22Rv1 (cell line): ENCODE results near the gene MAP4.

ENCODE experiments used
- ZFX ChIP-seq: fragments of 450-650 bp; IDR thresholded peaks from 2 replicates; pipeline ENCODE4 v1.6.1; 2017; ENCODE audit warnings: antibody characterized with exemption, borderline replicate concordance
- TF ChIP-seq, protein P1 (sequence below): fragments of 450-650 bp; IDR thresholded peaks from 2 replicates; pipeline ENCODE4 v1.5.1; 2017; ENCODE audit warnings: mild to moderate bottlenecking

- TF ChIP-seq, protein P1, sequence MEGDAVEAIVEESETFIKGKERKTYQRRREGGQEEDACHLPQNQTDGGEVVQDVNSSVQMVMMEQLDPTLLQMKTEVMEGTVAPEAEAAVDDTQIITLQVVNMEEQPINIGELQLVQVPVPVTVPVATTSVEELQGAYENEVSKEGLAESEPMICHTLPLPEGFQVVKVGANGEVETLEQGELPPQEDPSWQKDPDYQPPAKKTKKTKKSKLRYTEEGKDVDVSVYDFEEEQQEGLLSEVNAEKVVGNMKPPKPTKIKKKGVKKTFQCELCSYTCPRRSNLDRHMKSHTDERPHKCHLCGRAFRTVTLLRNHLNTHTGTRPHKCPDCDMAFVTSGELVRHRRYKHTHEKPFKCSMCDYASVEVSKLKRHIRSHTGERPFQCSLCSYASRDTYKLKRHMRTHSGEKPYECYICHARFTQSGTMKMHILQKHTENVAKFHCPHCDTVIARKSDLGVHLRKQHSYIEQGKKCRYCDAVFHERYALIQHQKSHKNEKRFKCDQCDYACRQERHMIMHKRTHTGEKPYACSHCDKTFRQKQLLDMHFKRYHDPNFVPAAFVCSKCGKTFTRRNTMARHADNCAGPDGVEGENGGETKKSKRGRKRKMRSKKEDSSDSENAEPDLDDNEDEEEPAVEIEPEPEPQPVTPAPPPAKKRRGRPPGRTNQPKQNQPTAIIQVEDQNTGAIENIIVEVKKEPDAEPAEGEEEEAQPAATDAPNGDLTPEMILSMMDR, result no peak
- TF ChIP-seq ZFX, result no peak
These were observed 119.5 kb downstream of the MAP4 start for GRCh38 chr3:47896736-47897135.
